Esophagus squamous epithelium (tissue), 5 donors: ENCODE measurements around the gene MFN2. TPM values are rescaled to one million over a fixed set of nuclear protein-coding genes. Genes with fewer than 3 reads are reported as not detected.
"Not testable (repeated sequence)": the region's sequence is repeated elsewhere in the genome, so short reads cannot be mapped to it uniquely, and the experiment has no call there.

Experiments used
- DNase-seq: peaks from one replicate; lab custom pipeline; 2025; lab: John Stamatoyannopoulos, UW
- H3K27ac ChIP-seq, 4 donors: fragments of 200-600 bp; sonication (generic); one replicate each; pipeline ENCODE4 v1.5.1; 2016 to 2019; ENCODE audit warnings: mild to moderate bottlenecking in 1 of 4
- H3K27me3 ChIP-seq, 4 donors: fragments of 200-600 bp; sonication (generic); 1 replicate in 3 of 4; 2 replicates in 1 of 4; pipeline versions ENCODE4 v1.5.1 to v1.6.0; 2017 to 2021; ENCODE audit warnings: antibody characterized with exemption in 1 of 4
- H3K36me3 ChIP-seq, 3 donors: fragments of 200-600 bp; sonication (generic); one replicate each; pipeline ENCODE4 v1.5.1; 2016 to 2019
- H3K4me1 ChIP-seq, 3 donors: fragments of 200-600 bp; sonication (generic); one replicate each; pipeline ENCODE4 v1.5.1; 2017 to 2019
- H3K4me3 ChIP-seq, 4 donors: fragments of 200-600 bp; sonication (generic); 1 replicate in 3 of 4; 2 replicates in 1 of 4; pipeline ENCODE4 v1.5.1; 2016 to 2019; ENCODE audit warnings: mild to moderate bottlenecking in 2 of 4, moderate library complexity in 1 of 4
- H3K9me3 ChIP-seq, 3 donors: fragments of 200-600 bp; sonication (generic); one replicate each; pipeline ENCODE4 v1.5.1; 2016 to 2019
- CTCF ChIP-seq, 6 experiments: fragments of 450-650 bp in 4 of 6; fragments of 200-600 bp in 2 of 6; sonication (generic) in 2 of 6; IDR thresholded peaks; one replicate each; pipeline ENCODE4 v1.5.1; 2016 to 2019; ENCODE audit warnings: antibody characterized with exemption in 6 of 6, mild to moderate bottlenecking in 4 of 6, moderate library complexity in 4 of 6
- POLR2A ChIP-seq, 4 donors: fragments of 450-650 bp; IDR thresholded peaks; one replicate each; pipeline ENCODE4 v1.6.1; 2017; ENCODE audit warnings: antibody characterized with exemption in 4 of 4, mild to moderate bottlenecking in 4 of 4, moderate library complexity in 3 of 4
- WGBS, 2 donors: methylation state at CpG; one replicate each; pipeline ENCODE4 v1.1.5; 2018; 5-methylcytosine and 5-hydroxymethylcytosine counted together
- intact Hi-C: fragments of 100-400 bp; cut with DNase I; formaldehyde crosslinking; loops from one replicate; pipeline ENCODE4 v1.15.0; 2022
- total RNA-seq, 4 donors: library from RNA; depleted of rRNA; stranded (reverse); fragments of >200 nt; gene quantifications; one replicate each; pipeline ENCODE4 v1.1.0, GENCODE V29; 2016
- donor health status: DM: yes; HTN: yes; CAD: no.

MFN2 gene
- total RNA-seq, 4 donors from 2014 or later = 64.4 to 96.9 (median 78.7) TPM

- TF ChIP-seq CTCF (IDR thresholded peaks at IDR 0.05) (no peak), POLR2A (IDR thresholded peaks at IDR 0.05) (no peak)
- Histone ChIP-seq H3K36me3 (peaks cover 0 to 3% (median 0%) of the 10 kb centered on the region in 3 donors), H3K27ac (peak overlapping the region; percentile 85 to 90 (median 90)), H3K27me3 (no peaks in the 10 kb centered on the region), H3K9me3 (no peaks in the 10 kb centered on the region), H3K4me3 (peak overlapping the region; percentile 71 to 86 (median 77)), H3K4me1 (peaks cover 5 to 76% (median 36%) of the 10 kb centered on the region in 3 donors)
- intact Hi-C loops = no loop called here
- DNase-seq = no peak
- WGBS, 2 donors = 7% methylated on average over 2 of the region's 2 CpGs
Observed at GRCh38 chr1:11935057-11935412, 45.2 kb upstream of the MFN2 start.

- H3K9me3 ChIP-seq = not testable (repeated sequence)
Observed at GRCh38 chr1:11935733-11936132, 44.5 kb upstream of the MFN2 start.

GRCh38 chr1:11938722-11939526, 41.3 kb upstream of the MFN2 start:
- WGBS, 2 donors = 70 to 77% methylated on average over 12 to 13 of the region's 15 CpGs
- Histone ChIP-seq H3K27me3 (no peaks in the 10 kb centered on the region), H3K27ac (peak overlapping the region in 2 of 4 donors; percentile 37 to 47), H3K36me3 (peaks cover 0 to 9% (median 0%) of the 10 kb centered on the region in 3 donors), H3K4me1 (peaks cover 3 to 72% (median 23%) of the 10 kb centered on the region in 3 donors), H3K9me3 (no peaks in the 10 kb centered on the region), H3K4me3 (no peak overlapping the region)
- TF ChIP-seq POLR2A (IDR thresholded peaks at IDR 0.05) = no peak
- TF ChIP-seq CTCF (IDR thresholded peaks at IDR 0.05) = no peak
- intact Hi-C loops = no loop called here
- DNase-seq = no peak

More at GRCh38 chr1:11935733-11936132, 44.5 kb upstream of the MFN2 start:
- H3K27me3 ChIP-seq, intact Hi-C loops, DNase-seq, H3K36me3 ChIP-seq, H3K27ac ChIP-seq: not testable (repeated sequence)
- Histone ChIP-seq H3K4me1 (peaks cover 3 to 76% (median 33%) of the 10 kb centered on the region in 3 donors), H3K4me3 (peak overlapping the region in 2 of 4 donors; percentile 71 to 77)
- 86 to 87% methylated on average over 3 to 10 of the region's 10 CpGs for WGBS, 2 donors

GRCh38 chr1:11939794-11940193, 40.5 kb upstream of the MFN2 start:
- intact Hi-C loops, H3K27ac ChIP-seq, DNase-seq, H3K9me3 ChIP-seq, H3K4me3 ChIP-seq, H3K27me3 ChIP-seq: not testable (repeated sequence)
- 94% methylated on average over 7 of the region's 7 CpGs for WGBS, 2 donors
- Histone ChIP-seq H3K36me3 (peaks cover 0 to 18% (median 0%) of the 10 kb centered on the region in 3 donors), H3K4me1 (peaks cover 3 to 65% (median 20%) of the 10 kb centered on the region in 3 donors)

GRCh38 chr1:11940260-11940921, 39.9 kb upstream of the MFN2 start:
- Histone ChIP-seq H3K27ac (no peak overlapping the region), H3K27me3 (no peaks in the 10 kb centered on the region), H3K4me3 (no peak overlapping the region), H3K4me1 (peaks cover 3 to 59% (median 14%) of the 10 kb centered on the region in 3 donors), H3K9me3 (no peaks in the 10 kb centered on the region), H3K36me3 (peaks cover 0 to 24% (median 0%) of the 10 kb centered on the region in 3 donors)
- 76 to 77% methylated on average over 8 of the region's 9 CpGs for WGBS, 2 donors
- DNase-seq = no peak
- intact Hi-C loops = no loop called here
- TF ChIP-seq POLR2A (IDR thresholded peaks at IDR 0.05) = no peak
- TF ChIP-seq CTCF (IDR thresholded peaks at IDR 0.05) = no peak

GRCh38 chr1:11942280-11942679, 38.0 kb upstream of the MFN2 start:
- H3K27ac ChIP-seq = no peak overlapping the region
- H3K4me3 ChIP-seq = no peak overlapping the region
- 84 to 90% methylated on average over 3 of the region's 4 CpGs for WGBS, 2 donors
- DNase-seq = no peak
- no peaks in the 10 kb centered on the region for H3K9me3 ChIP-seq
- TF ChIP-seq POLR2A (IDR thresholded peaks at IDR 0.05) (no peak), CTCF (IDR thresholded peaks at IDR 0.05) (no peak)
- H3K27me3 ChIP-seq = no peaks in the 10 kb centered on the region
- H3K36me3 ChIP-seq = peaks cover 0 to 25% (median 0%) of the 10 kb centered on the region in 3 donors
- peaks cover 3 to 42% (median 7%) of the 10 kb centered on the region in 3 donors for H3K4me1 ChIP-seq
- intact Hi-C loops = no loop called here
